ENCODE results near the gene NDUFC1. TPM values are rescaled to one million over a fixed set of nuclear protein-coding genes. Genes with fewer than 3 reads are reported as not detected.

NDUFC1 gene
- total and polyA plus RNA-seq, 2 donors (not counting 1 experiment from before 2014, with no cell fraction given), result 16.9 to 19.1 TPM

DNA sequence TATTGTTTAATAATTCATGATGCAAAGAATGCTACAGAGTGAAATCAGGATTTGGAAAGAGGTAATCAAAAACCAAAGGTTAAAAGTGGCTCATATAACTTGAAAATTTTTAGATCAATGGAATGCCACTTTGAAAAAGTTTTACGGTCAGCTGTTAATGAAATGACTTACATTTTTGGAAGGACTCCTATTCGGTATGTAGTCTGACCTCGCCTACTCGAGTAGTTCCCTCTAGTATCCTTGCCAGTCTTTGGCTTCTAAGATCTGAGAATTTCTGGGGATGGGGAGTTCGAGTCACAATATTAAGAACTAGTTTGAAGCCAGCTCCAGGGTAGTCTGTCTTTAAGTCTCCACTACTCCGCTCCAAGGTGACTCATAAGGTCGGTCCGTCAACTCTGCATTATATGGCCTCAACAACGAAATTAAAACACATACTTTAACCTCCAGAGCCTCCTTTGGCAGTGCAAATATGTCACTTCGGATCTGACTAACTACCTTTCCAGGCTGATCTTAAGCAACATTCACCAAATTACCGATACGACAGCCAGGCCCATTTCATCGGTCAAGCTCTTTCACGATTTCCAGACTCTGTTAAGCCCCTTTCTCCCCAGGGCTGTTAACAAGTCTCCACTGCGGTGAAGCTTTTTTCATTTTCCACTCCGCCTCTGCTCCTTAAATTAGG is 1.7 kb downstream of the NDUFC1 start:
- peak overlapping the region; percentile 75 to 98 (median 94) for H3K4me3 ChIP-seq (ENCODE audit: control extremely low read depth in 1 of 5, extremely low read depth in 1 of 5, insufficient read depth in 1 of 5, low read depth in 2 of 5, low read length in 4 of 5)
- Mint-ChIP-seq H3K9me3 (ENCODE audit: insufficient read depth) (no peaks in the 10 kb centered on the region), H3K27me3 (no peaks in the 10 kb centered on the region), H3K4me1 (peaks cover 49% of the 10 kb centered on the region), H3K27ac (peak overlapping the region; percentile 99), H3K4me3 (peak overlapping the region; percentile 99)
- H3K79me2 ChIP-seq (ENCODE audit: control insufficient read depth, insufficient read depth, low read length), result peaks cover 79% of the 10 kb centered on the region
- 2% methylated on average over 16 of the region's 16 CpGs for WGBS (ENCODE audit: insufficient coverage)
- no peaks in the 10 kb centered on the region for H3K27me3 ChIP-seq (replicated peaks in 1 of 4; ENCODE audit: control extremely low read depth in 1 of 4, control insufficient read depth in 3 of 4, insufficient read depth in 4 of 4, low read length in 3 of 4)
- peak overlapping the region; percentile 86 for H2AFZ ChIP-seq (ENCODE audit: insufficient read depth, low read depth, low read length, poor library complexity, severe bottlenecking)
- no peak for TF ChIP-seq EZH2 (IDR thresholded peaks at IDR 0.05; ENCODE audit: borderline replicate concordance, insufficient read depth, low read depth, low read length, poor library complexity, severe bottlenecking)
- TF ChIP-seq, protein P1, sequence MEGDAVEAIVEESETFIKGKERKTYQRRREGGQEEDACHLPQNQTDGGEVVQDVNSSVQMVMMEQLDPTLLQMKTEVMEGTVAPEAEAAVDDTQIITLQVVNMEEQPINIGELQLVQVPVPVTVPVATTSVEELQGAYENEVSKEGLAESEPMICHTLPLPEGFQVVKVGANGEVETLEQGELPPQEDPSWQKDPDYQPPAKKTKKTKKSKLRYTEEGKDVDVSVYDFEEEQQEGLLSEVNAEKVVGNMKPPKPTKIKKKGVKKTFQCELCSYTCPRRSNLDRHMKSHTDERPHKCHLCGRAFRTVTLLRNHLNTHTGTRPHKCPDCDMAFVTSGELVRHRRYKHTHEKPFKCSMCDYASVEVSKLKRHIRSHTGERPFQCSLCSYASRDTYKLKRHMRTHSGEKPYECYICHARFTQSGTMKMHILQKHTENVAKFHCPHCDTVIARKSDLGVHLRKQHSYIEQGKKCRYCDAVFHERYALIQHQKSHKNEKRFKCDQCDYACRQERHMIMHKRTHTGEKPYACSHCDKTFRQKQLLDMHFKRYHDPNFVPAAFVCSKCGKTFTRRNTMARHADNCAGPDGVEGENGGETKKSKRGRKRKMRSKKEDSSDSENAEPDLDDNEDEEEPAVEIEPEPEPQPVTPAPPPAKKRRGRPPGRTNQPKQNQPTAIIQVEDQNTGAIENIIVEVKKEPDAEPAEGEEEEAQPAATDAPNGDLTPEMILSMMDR (IDR thresholded peaks at IDR 0.05), result no peak
- H3K27ac ChIP-seq (ENCODE audit: low read length in 2 of 2), result peak overlapping the region; percentile 91 to 96
- DNase-seq, result no peak
- H4K20me1 ChIP-seq (ENCODE audit: control insufficient read depth, insufficient read depth, low read length, poor library complexity, severe bottlenecking), result peaks cover 8% of the 10 kb centered on the region
- H3K9ac ChIP-seq (ENCODE audit: low read length), result peak overlapping the region; percentile 91
- ATAC-seq (ENCODE audit: low read depth), result peak; percentile 1
- CTCF ChIA-PET, result interaction anchor here (0.6 to 4.1 kb wide), 22 partner anchors 9 to 270 kb away, joined by 3 to 24 read pairs (median 4); partner anchors contain the start of genes ELF2 and MGARP
- no peaks in the 10 kb centered on the region for H3K9me3 ChIP-seq (ENCODE audit: control extremely low read depth in 1 of 3, control insufficient read depth in 2 of 3, insufficient read depth in 1 of 3, low read length in 2 of 3)
- H3K36me3 ChIP-seq (replicated peaks in 1 of 2; ENCODE audit: control extremely low read depth in 1 of 2, control insufficient read depth in 1 of 2, extremely low read depth in 1 of 2, insufficient read depth in 2 of 2, low read length in 1 of 2), result peaks cover 0 to 2% of the 10 kb centered on the region in 2 experiments
- peak overlapping the region; percentile 73 for H3K4me2 ChIP-seq (replicated peaks; ENCODE audit: low read depth, low read length, poor library complexity, severe bottlenecking)
- peaks cover 28% of the 10 kb centered on the region in 2 donors for H3K4me1 ChIP-seq (ENCODE audit: control insufficient read depth in 2 of 2, insufficient read depth in 2 of 2, low read length in 2 of 2)
- intact Hi-C loops (cut with micrococcal nuclease), result loop anchor here (1.0 to 5.0 kb wide), 9 partner anchors 12 to 852 kb away; partner anchors contain the start of genes ELF2, NOCT and SETD7
- POLR2A ChIA-PET, result interaction anchor here (0.5 to 3.0 kb wide), 7 partner anchors 9 to 255 kb away, joined by 3 to 28 read pairs (median 6); partner anchors contain the start of genes ELF2 and SETD7

DNA sequence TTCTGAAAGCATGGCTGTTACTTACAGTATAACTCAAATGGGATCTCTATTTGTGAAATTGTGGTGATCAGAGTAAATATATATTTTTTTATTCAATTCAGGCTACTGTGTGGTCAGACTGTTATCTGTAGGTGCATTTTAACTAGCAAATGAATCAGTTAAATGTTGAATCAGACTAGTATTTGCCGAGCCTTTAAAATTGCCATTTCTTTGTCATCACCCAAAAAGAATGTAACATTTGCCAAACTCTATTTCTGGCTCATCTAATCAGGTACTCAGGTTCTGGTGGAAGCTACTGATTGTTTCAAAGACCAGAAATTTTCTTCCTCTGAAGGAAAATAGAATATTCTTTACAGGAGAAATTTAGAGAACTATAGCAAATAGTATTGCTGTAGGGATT is 2.7 kb downstream of the NDUFC1 start:
- Mint-ChIP-seq H3K27me3 (no peaks in the 10 kb centered on the region), H3K9me3 (ENCODE audit: insufficient read depth) (no peaks in the 10 kb centered on the region), H3K4me3 (no peak overlapping the region), H3K27ac (no peak overlapping the region), H3K4me1 (peaks cover 49% of the 10 kb centered on the region)
- intact Hi-C loops (cut with micrococcal nuclease), result no loop called here
- TF ChIP-seq EZH2 (IDR thresholded peaks at IDR 0.05; ENCODE audit: borderline replicate concordance, insufficient read depth, low read depth, low read length, poor library complexity, severe bottlenecking), result no peak
- TF ChIP-seq, protein P1 (IDR thresholded peaks at IDR 0.05), result no peak
- H3K9ac ChIP-seq (ENCODE audit: low read length), result no peak overlapping the region
- DNase-seq (no peak), ATAC-seq (ENCODE audit: low read depth) (no peak)
- peaks cover 8% of the 10 kb centered on the region for H4K20me1 ChIP-seq (ENCODE audit: control insufficient read depth, insufficient read depth, low read length, poor library complexity, severe bottlenecking)
- H3K27ac ChIP-seq (ENCODE audit: low read length in 2 of 2), result peak overlapping the region in 1 of 2 donors; percentile 96
- no peak overlapping the region for H2AFZ ChIP-seq (ENCODE audit: insufficient read depth, low read depth, low read length, poor library complexity, severe bottlenecking)
- peaks cover 31 to 34% of the 10 kb centered on the region in 2 donors for H3K4me1 ChIP-seq (ENCODE audit: control insufficient read depth in 2 of 2, insufficient read depth in 2 of 2, low read length in 2 of 2)
- WGBS (ENCODE audit: insufficient coverage), result no CpG with 5 or more reads among the region's 1 CpG
- H3K27me3 ChIP-seq (replicated peaks in 1 of 4; ENCODE audit: control extremely low read depth in 1 of 4, control insufficient read depth in 3 of 4, insufficient read depth in 4 of 4, low read length in 3 of 4), result no peaks in the 10 kb centered on the region
- H3K79me2 ChIP-seq (ENCODE audit: control insufficient read depth, insufficient read depth, low read length), result peaks cover 79% of the 10 kb centered on the region
- H3K4me2 ChIP-seq (replicated peaks; ENCODE audit: low read depth, low read length, poor library complexity, severe bottlenecking), result peak overlapping the region; percentile 73
- ChIA-PET CTCF (interaction anchor here (0.8 to 1.6 kb wide), 3 partner anchors 33 to 204 kb away, joined by 3 to 6 read pairs (median 5); no protein-coding TSS in a partner anchor), POLR2A (interaction anchor here (3.0 kb wide), 1 partner anchor 123 kb away, joined by 28 read pairs; the partner anchor contains the start of gene ELF2)
- no peak overlapping the region for H3K4me3 ChIP-seq (ENCODE audit: control extremely low read depth in 1 of 5, extremely low read depth in 1 of 5, insufficient read depth in 1 of 5, low read depth in 2 of 5, low read length in 4 of 5)
- no peaks in the 10 kb centered on the region for H3K36me3 ChIP-seq (replicated peaks in 1 of 2; ENCODE audit: control extremely low read depth in 1 of 2, control insufficient read depth in 1 of 2, extremely low read depth in 1 of 2, insufficient read depth in 2 of 2, low read length in 1 of 2)
- no peaks in the 10 kb centered on the region for H3K9me3 ChIP-seq (ENCODE audit: control extremely low read depth in 1 of 3, control insufficient read depth in 2 of 3, insufficient read depth in 1 of 3, low read length in 2 of 3)
